ENCODE data around the gene TPRN. TPM values are rescaled to one million over a fixed set of nuclear protein-coding genes. Genes with fewer than 3 reads are reported as not detected.

The TPRN gene
- total RNA-seq, 2 experiments from 2014 or later: 5.7 to 6.6 TPM

GRCh38 chr9:137158625-137159024 lies 41.9 kb downstream of the TPRN start:
- H3K27me3 Mint-ChIP-seq: peaks cover 44% of the 10 kb centered on the region
- no peak for ATAC-seq
- H3K27ac Mint-ChIP-seq: no peak overlapping the region
- no peak overlapping the region for H3K4me3 Mint-ChIP-seq
- CTCF ChIA-PET: no interaction called here
- TF ChIP-seq CTCF (IDR thresholded peaks at IDR 0.05): no peak
- no peaks in the 10 kb centered on the region for H3K9me3 Mint-ChIP-seq
- peaks cover 18% of the 10 kb centered on the region for H3K4me1 Mint-ChIP-seq (ENCODE audit: low read depth)
- POLR2A ChIA-PET: interaction anchor here (1.0 to 2.4 kb wide), 2 partner anchors 17 to 44 kb away, joined by 3 to 11 read pairs; no protein-coding TSS in a partner anchor
- intact Hi-C loops (cut with micrococcal nuclease): no loop called here
- no peaks in the 10 kb centered on the region for H3K36me3 Mint-ChIP-seq (ENCODE audit: low read depth)
- no peak for DNase-seq

GRCh38 chr9:137157618-137158415 lies 42.7 kb downstream of the TPRN start:
- ATAC-seq: no peak
- intact Hi-C loops (cut with micrococcal nuclease): no loop called here
- H3K4me3 Mint-ChIP-seq: no peak overlapping the region
- H3K36me3 Mint-ChIP-seq (ENCODE audit: low read depth): no peaks in the 10 kb centered on the region
- peaks cover 18% of the 10 kb centered on the region for H3K4me1 Mint-ChIP-seq (ENCODE audit: low read depth)
- H3K27ac Mint-ChIP-seq: no peak overlapping the region
- no peaks in the 10 kb centered on the region for H3K9me3 Mint-ChIP-seq
- POLR2A ChIA-PET: interaction anchor here (1.0 to 2.4 kb wide), 2 partner anchors 17 to 43 kb away, joined by 3 to 11 read pairs; no protein-coding TSS in a partner anchor
- no peak for TF ChIP-seq CTCF (IDR thresholded peaks at IDR 0.05)
- CTCF ChIA-PET: interaction anchor here (1.2 kb wide), 1 partner anchor 31 kb away, joined by 5 read pairs; no protein-coding TSS in a partner anchor
- peaks cover 41% of the 10 kb centered on the region for H3K27me3 Mint-ChIP-seq
- DNase-seq: no peak

- Mint-ChIP-seq H3K4me1 (ENCODE audit: low read depth) (peaks cover 18% of the 10 kb centered on the region), H3K9me3 (no peaks in the 10 kb centered on the region), H3K27me3 (peaks cover 37% of the 10 kb centered on the region), H3K27ac (no peak overlapping the region), H3K4me3 (peak overlapping the region; percentile 52), H3K36me3 (ENCODE audit: low read depth) (no peaks in the 10 kb centered on the region)
- no peak for TF ChIP-seq CTCF (IDR thresholded peaks at IDR 0.05)
- ChIA-PET CTCF (interaction anchor here (0.7 to 1.2 kb wide), 3 partner anchors 27 to 42 kb away, joined by 3 to 5 read pairs (median 5); no protein-coding TSS in a partner anchor), POLR2A (interaction anchor here (2.4 kb wide), 1 partner anchor 18 kb away, joined by 11 read pairs; no protein-coding TSS in a partner anchor)
- intact Hi-C loops (cut with micrococcal nuclease): no loop called here
- ATAC-seq (peak; percentile 84), DNase-seq (peak; percentile 79)
Observed at GRCh38 chr9:137156567-137157375, 43.8 kb downstream of the TPRN start.

DNA sequence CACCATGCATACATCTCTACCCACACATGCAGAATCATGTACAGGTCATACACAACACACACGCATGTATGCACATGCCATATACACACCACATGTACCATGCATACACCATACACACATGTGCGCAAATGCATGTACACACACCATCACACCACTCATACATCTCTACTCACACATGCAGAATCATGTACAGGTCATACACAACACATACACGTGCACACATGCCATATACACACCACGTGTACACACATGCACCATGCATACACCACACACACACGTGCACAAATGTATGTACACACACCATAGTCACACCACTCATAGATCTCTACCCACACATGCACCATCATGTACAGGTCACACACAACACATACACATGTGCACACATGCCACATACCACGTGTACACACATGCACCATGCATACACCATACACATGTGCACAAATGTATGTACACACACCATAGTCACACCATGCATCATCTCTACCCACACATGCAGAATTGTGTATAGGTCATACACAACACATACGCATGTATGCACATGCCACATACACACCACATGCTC lies 47.6 kb downstream of the TPRN start:
- ChIA-PET POLR2A (no interaction called here), CTCF (interaction anchor here (0.8 kb wide), 1 partner anchor 89 kb away, joined by 3 read pairs; no protein-coding TSS in a partner anchor)
- TF ChIP-seq CTCF (IDR thresholded peaks at IDR 0.05): no peak
- no peak for ATAC-seq
- peaks cover 12% of the 10 kb centered on the region for H3K4me1 Mint-ChIP-seq (ENCODE audit: low read depth)
- intact Hi-C loops (cut with micrococcal nuclease): no loop called here
- peaks cover 16% of the 10 kb centered on the region for H3K27me3 Mint-ChIP-seq
- no peak overlapping the region for H3K27ac Mint-ChIP-seq
- DNase-seq: no peak
- no peaks in the 10 kb centered on the region for H3K36me3 Mint-ChIP-seq (ENCODE audit: low read depth)
- H3K4me3 Mint-ChIP-seq: no peak overlapping the region
- no peaks in the 10 kb centered on the region for H3K9me3 Mint-ChIP-seq
